IMR-90 (cell line): ENCODE data around the gene SYNGR4. TPM values are rescaled to one million over a fixed set of nuclear protein-coding genes. Genes with fewer than 3 reads are reported as not detected.

ENCODE experiments used
- BHLHE40 ChIP-seq: fragments of 150-350 bp; IDR thresholded peaks from 2 replicates; pipeline ENCODE4 v1.6.1; 2016; ENCODE audit warnings: mild to moderate bottlenecking, low read depth, low read length
- MXI1 ChIP-seq: IDR thresholded peaks from 2 replicates; pipeline ENCODE4 v1.6.1; 2012; ENCODE audit warnings: low read depth, mild to moderate bottlenecking, low read length, moderate library complexity, borderline replicate concordance
- polyA plus RNA-seq, 3 experiments: library from polyadenylated mRNA; depleted of rRNA; stranded (reverse); fragments of >200 nt; gene quantifications; 2 replicates each; pipeline ENCODE4 v1.2.3, GENCODE V29; 2012; ENCODE audit warnings: low replicate concordance in 1 of 3
- total RNA-seq: library from RNA; depleted of rRNA; stranded (reverse); fragments of >200 nt; gene quantifications from 2 replicates; pipeline ENCODE4 v1.2.3, GENCODE V29; 2012
- TF ChIP-seq, protein P1 (sequence below): fragments of 150-350 bp; IDR thresholded peaks from 2 replicates; pipeline ENCODE4 v1.6.1; 2016; ENCODE audit warnings: low read depth, mild to moderate bottlenecking, low read length, moderate library complexity, borderline replicate concordance
- TF ChIP-seq, protein P2 (sequence below): conservative IDR thresholded peaks from 2 replicates; pipeline ENCODE4 v1.5.1; 2012; ENCODE audit warnings: mild to moderate bottlenecking, low read depth, low read length, improper control_type of control experiment

SYNGR4 gene
- total and polyA plus RNA-seq, 2 of the 4 experiments (the other 2 are of a cell fraction): not detected

DNA sequence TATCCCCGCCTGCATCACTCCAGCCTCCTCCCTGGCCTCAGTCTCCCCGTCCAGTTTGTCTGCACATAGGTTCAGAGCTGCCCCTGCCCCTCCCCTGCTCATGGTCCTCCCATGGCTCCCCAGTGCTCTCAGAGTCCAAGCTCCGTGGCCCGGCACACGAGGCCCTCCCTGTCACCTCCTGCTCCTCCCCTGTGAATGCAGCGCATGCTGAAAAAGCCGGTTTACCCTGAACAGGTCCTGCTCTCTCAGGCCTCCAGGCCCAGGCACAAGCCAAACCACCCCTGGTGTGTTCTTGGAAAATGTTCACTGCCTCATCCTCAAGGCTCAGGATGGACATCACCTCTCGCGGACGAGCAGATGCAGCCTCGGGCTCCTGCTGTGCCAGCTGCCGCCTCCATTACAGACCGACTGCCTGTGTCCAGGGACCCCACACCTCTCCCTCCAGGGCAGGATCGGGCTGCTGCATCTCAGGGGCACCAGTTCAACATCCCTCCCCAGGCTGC is 25.9 kb upstream of the SYNGR4 start (continued):
- TF ChIP-seq, protein P1, sequence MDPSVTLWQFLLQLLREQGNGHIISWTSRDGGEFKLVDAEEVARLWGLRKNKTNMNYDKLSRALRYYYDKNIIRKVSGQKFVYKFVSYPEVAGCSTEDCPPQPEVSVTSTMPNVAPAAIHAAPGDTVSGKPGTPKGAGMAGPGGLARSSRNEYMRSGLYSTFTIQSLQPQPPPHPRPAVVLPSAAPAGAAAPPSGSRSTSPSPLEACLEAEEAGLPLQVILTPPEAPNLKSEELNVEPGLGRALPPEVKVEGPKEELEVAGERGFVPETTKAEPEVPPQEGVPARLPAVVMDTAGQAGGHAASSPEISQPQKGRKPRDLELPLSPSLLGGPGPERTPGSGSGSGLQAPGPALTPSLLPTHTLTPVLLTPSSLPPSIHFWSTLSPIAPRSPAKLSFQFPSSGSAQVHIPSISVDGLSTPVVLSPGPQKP: no peak
- TF ChIP-seq MXI1 (no peak), BHLHE40 (no peak)
- TF ChIP-seq, protein P2, sequence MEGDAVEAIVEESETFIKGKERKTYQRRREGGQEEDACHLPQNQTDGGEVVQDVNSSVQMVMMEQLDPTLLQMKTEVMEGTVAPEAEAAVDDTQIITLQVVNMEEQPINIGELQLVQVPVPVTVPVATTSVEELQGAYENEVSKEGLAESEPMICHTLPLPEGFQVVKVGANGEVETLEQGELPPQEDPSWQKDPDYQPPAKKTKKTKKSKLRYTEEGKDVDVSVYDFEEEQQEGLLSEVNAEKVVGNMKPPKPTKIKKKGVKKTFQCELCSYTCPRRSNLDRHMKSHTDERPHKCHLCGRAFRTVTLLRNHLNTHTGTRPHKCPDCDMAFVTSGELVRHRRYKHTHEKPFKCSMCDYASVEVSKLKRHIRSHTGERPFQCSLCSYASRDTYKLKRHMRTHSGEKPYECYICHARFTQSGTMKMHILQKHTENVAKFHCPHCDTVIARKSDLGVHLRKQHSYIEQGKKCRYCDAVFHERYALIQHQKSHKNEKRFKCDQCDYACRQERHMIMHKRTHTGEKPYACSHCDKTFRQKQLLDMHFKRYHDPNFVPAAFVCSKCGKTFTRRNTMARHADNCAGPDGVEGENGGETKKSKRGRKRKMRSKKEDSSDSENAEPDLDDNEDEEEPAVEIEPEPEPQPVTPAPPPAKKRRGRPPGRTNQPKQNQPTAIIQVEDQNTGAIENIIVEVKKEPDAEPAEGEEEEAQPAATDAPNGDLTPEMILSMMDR: no peak
